ENCODE measurements around the gene PSTPIP2.

DNA sequence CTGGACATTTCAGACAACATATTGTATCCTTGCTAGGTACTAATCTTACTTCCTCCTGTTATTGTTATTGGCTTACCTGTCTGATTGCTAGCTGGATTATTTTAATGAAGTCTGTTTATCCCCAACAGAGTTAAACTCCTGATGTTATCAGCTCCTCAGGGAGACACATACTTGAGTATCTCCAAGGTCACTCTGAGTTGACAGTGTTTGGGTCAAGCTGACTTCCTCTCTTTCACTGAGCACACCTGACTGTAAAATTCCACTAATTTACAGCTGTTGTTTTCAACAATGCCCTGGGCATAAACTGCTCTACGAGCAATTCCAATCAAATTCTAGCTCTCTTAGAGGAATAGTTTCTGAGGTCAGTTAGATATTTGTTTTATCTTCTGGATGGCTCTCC is 41.7 kb upstream of the PSTPIP2 start:
- TF ChIP-seq, protein P1, sequence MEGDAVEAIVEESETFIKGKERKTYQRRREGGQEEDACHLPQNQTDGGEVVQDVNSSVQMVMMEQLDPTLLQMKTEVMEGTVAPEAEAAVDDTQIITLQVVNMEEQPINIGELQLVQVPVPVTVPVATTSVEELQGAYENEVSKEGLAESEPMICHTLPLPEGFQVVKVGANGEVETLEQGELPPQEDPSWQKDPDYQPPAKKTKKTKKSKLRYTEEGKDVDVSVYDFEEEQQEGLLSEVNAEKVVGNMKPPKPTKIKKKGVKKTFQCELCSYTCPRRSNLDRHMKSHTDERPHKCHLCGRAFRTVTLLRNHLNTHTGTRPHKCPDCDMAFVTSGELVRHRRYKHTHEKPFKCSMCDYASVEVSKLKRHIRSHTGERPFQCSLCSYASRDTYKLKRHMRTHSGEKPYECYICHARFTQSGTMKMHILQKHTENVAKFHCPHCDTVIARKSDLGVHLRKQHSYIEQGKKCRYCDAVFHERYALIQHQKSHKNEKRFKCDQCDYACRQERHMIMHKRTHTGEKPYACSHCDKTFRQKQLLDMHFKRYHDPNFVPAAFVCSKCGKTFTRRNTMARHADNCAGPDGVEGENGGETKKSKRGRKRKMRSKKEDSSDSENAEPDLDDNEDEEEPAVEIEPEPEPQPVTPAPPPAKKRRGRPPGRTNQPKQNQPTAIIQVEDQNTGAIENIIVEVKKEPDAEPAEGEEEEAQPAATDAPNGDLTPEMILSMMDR (IDR thresholded peaks at IDR 0.05; ENCODE audit: extremely low read depth in 1 of 2, insufficient read depth in 1 of 2, low read depth in 1 of 2, low read length in 2 of 2): no peak
- TF ChIP-seq POLR2AphosphoS5 (IDR thresholded peaks at IDR 0.05; ENCODE audit: insufficient read depth, low read depth, low read length) (no peak), JUN (IDR thresholded peaks at IDR 0.05; ENCODE audit: borderline replicate concordance, insufficient read depth, insufficient read length, low read depth) (no peak)

Measured in endothelial cell of umbilical vein (primary cell).